SK-N-SH treated with all-trans-retinoic acid at 6 μM for 48 hours (cell line): ENCODE measurements around the gene IARS2.

Experiments used
- ATAC-seq: fragments of 200-7000 bp; cut with Tn5 transposase; 3 replicates; pipeline ENCODE4 v1.9.1; 2020; ENCODE audit warnings: mild to moderate bottlenecking, moderate library complexity
- ARNTL ChIP-seq: fragments of 450-650 bp; formaldehyde crosslinking; IDR thresholded peaks from 2 replicates; pipeline ENCODE4 v1.5.0; 2020; ENCODE audit warnings: low read depth, mild to moderate bottlenecking, moderate library complexity, borderline replicate concordance
- GLIS3 ChIP-seq: fragments of 250-450 bp; sonication (Bioruptor Pico); IDR thresholded peaks from 2 replicates; pipeline ENCODE4 v1.5.0; 2020; ENCODE audit warnings: mild to moderate bottlenecking, moderate library complexity
- ISL1 ChIP-seq: fragments of 250-450 bp; sonication (Bioruptor Pico); IDR thresholded peaks from 2 replicates; pipeline ENCODE4 v2.1.2; 2022; ENCODE audit warnings: mild to moderate bottlenecking, moderate library complexity
- OSR1 ChIP-seq: fragments of 250-450 bp; sonication (Bioruptor Pico); IDR thresholded peaks from 2 replicates; pipeline ENCODE4 v1.8.0; 2022; ENCODE audit warnings: moderate library complexity, mild to moderate bottlenecking, inconsistent platforms
- PPARA ChIP-seq: fragments of 250-450 bp; sonication (Bioruptor Pico); IDR thresholded peaks from 2 replicates; pipeline ENCODE4 v1.5.0; 2020; ENCODE audit warnings: mild to moderate bottlenecking, borderline replicate concordance
- SNAI2 ChIP-seq: fragments of 250-450 bp; sonication (Bioruptor Pico); IDR thresholded peaks from 2 replicates; pipeline ENCODE4 v1.5.0; 2020; ENCODE audit warnings: mild to moderate bottlenecking, moderate library complexity
- TCF4 ChIP-seq: fragments of 250-450 bp; sonication (Bioruptor Pico); IDR thresholded peaks from 2 replicates; pipeline ENCODE4 v1.8.0; 2021; ENCODE audit warnings: mild to moderate bottlenecking, moderate library complexity, borderline replicate concordance
- TOX ChIP-seq: fragments of 250-450 bp; sonication (Bioruptor Pico); IDR thresholded peaks from 2 replicates; pipeline ENCODE4 v1.8.0; 2021; ENCODE audit warnings: mild to moderate bottlenecking, moderate library complexity, borderline replicate concordance
- ZC3H10 ChIP-seq: fragments of 250-450 bp; sonication (Bioruptor Pico); IDR thresholded peaks from 2 replicates; pipeline ENCODE4 v1.5.1; 2021; ENCODE audit warnings: mild to moderate bottlenecking, moderate library complexity
- ZFP3 ChIP-seq: fragments of 250-450 bp; sonication (Bioruptor Pico); IDR thresholded peaks from 2 replicates; pipeline ENCODE4 v1.5.0; 2020; ENCODE audit warnings: mild to moderate bottlenecking, moderate library complexity
- ZFP30 ChIP-seq: fragments of 450-650 bp; formaldehyde crosslinking; IDR thresholded peaks from 2 replicates; pipeline ENCODE4 v1.5.0; 2022; ENCODE audit warnings: mild to moderate bottlenecking, moderate library complexity
- ZNF565 ChIP-seq: fragments of 450-650 bp; formaldehyde crosslinking; conservative IDR thresholded peaks from 2 replicates; pipeline ENCODE4 v1.5.0; 2020; ENCODE audit warnings: low read depth, mild to moderate bottlenecking, moderate library complexity
- TF ChIP-seq, protein P1 (sequence below): fragments of 250-450 bp; sonication (Bioruptor Pico); IDR thresholded peaks from 2 replicates; pipeline ENCODE4 v1.5.1; 2021; ENCODE audit warnings: mild to moderate bottlenecking, moderate library complexity
- TF ChIP-seq, protein P2 (sequence below): fragments of 250-450 bp; sonication (Bioruptor Pico); IDR thresholded peaks from 2 replicates; pipeline ENCODE4 v1.8.0; 2020; ENCODE audit warnings: mild to moderate bottlenecking, moderate library complexity, borderline replicate concordance
- TF ChIP-seq, protein P3 (sequence below): fragments of 250-450 bp; sonication (Bioruptor Pico); IDR thresholded peaks from 2 replicates; pipeline ENCODE4 v1.5.0; 2020; ENCODE audit warnings: mild to moderate bottlenecking, moderate library complexity
- TF ChIP-seq, protein P4 (sequence below): fragments of 250-450 bp; sonication (Bioruptor Pico); IDR thresholded peaks from 2 replicates; pipeline ENCODE4 v1.8.0; 2021; ENCODE audit warnings: low read depth, mild to moderate bottlenecking, moderate library complexity, borderline replicate concordance
- TF ChIP-seq, protein P5 (sequence below): fragments of 250-450 bp; sonication (Bioruptor Pico); IDR thresholded peaks from 2 replicates; pipeline ENCODE4 v1.5.1; 2020; ENCODE audit warnings: low read depth, mild to moderate bottlenecking, moderate library complexity

Gene IARS2

DNA sequence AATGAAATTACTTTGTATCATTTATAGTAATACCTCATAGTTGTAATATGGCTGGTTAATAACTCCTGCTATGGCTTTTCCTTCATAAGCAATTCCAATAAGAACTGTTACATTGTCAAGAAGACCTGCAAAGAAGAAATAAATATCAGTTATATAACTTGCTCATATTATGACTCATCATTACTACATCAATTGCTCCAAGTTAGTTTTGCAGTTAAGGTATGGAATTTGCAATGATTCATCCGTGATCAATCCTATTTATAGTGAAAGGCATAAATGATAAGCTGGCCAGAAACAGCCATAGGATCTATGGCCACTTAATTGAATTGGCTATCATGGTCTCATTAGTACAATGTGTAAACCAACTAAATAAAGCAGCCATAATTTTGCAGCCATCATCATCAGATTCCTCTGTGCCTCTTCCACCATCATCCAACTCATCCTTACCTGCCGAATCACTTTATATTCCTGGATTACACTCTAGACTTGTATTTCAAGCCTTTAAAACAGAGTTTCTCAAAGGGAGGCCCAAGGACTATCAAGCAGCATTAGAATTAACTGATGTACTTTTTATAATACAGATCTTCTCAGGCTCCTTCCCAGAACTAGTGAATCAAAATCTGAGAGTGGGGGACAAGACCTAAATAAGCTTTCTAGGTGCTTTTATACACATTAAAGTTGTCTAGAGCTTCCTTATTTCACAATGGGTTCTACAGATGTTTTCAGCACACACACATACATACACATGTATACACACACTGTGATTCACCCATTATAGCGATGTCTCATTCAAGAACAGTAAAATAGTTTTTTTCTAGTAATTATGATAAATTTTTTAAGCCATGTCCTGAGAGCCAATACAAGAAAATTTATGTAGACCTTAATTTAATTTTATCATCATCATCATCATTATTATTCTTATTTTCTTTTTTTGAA, 26.4 kb upstream of the IARS2 start:
- TF ChIP-seq, protein P1, sequence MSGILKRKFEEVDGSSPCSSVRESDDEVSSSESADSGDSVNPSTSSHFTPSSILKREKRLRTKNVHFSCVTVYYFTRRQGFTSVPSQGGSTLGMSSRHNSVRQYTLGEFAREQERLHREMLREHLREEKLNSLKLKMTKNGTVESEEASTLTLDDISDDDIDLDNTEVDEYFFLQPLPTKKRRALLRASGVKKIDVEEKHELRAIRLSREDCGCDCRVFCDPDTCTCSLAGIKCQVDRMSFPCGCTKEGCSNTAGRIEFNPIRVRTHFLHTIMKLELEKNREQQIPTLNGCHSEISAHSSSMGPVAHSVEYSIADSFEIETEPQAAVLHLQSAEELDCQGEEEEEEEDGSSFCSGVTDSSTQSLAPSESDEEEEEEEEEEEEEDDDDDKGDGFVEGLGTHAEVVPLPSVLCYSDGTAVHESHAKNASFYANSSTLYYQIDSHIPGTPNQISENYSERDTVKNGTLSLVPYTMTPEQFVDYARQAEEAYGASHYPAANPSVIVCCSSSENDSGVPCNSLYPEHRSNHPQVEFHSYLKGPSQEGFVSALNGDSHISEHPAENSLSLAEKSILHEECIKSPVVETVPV: no peak
- TF ChIP-seq SNAI2 (CRISPR knock-in tag) (no peak), ZNF565 (no peak), ZC3H10 (CRISPR knock-in tag) (0 out of 2 replicates have a peak, but pooled peaks have one; percentile 8), ISL1 (no peak), OSR1 (CRISPR knock-in tag) (no peak), ARNTL (CRISPR knock-in tag) (no peak), TCF4 (CRISPR knock-in tag) (no peak), TOX (CRISPR knock-in tag) (peak; percentile 69; the same call in 1 of the 2 replicates)
- TF ChIP-seq, protein P2, sequence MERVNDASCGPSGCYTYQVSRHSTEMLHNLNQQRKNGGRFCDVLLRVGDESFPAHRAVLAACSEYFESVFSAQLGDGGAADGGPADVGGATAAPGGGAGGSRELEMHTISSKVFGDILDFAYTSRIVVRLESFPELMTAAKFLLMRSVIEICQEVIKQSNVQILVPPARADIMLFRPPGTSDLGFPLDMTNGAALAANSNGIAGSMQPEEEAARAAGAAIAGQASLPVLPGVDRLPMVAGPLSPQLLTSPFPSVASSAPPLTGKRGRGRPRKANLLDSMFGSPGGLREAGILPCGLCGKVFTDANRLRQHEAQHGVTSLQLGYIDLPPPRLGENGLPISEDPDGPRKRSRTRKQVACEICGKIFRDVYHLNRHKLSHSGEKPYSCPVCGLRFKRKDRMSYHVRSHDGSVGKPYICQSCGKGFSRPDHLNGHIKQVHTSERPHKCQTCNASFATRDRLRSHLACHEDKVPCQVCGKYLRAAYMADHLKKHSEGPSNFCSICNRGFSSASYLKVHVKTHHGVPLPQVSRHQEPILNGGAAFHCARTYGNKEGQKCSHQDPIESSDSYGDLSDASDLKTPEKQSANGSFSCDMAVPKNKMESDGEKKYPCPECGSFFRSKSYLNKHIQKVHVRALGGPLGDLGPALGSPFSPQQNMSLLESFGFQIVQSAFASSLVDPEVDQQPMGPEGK (CRISPR knock-in tag): no peak
- TF ChIP-seq, protein P3, sequence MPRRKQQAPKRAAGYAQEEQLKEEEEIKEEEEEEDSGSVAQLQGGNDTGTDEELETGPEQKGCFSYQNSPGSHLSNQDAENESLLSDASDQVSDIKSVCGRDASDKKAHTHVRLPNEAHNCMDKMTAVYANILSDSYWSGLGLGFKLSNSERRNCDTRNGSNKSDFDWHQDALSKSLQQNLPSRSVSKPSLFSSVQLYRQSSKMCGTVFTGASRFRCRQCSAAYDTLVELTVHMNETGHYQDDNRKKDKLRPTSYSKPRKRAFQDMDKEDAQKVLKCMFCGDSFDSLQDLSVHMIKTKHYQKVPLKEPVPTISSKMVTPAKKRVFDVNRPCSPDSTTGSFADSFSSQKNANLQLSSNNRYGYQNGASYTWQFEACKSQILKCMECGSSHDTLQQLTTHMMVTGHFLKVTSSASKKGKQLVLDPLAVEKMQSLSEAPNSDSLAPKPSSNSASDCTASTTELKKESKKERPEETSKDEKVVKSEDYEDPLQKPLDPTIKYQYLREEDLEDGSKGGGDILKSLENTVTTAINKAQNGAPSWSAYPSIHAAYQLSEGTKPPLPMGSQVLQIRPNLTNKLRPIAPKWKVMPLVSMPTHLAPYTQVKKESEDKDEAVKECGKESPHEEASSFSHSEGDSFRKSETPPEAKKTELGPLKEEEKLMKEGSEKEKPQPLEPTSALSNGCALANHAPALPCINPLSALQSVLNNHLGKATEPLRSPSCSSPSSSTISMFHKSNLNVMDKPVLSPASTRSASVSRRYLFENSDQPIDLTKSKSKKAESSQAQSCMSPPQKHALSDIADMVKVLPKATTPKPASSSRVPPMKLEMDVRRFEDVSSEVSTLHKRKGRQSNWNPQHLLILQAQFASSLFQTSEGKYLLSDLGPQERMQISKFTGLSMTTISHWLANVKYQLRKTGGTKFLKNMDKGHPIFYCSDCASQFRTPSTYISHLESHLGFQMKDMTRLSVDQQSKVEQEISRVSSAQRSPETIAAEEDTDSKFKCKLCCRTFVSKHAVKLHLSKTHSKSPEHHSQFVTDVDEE (CRISPR knock-in tag): no peak
- TF ChIP-seq, protein P4, sequence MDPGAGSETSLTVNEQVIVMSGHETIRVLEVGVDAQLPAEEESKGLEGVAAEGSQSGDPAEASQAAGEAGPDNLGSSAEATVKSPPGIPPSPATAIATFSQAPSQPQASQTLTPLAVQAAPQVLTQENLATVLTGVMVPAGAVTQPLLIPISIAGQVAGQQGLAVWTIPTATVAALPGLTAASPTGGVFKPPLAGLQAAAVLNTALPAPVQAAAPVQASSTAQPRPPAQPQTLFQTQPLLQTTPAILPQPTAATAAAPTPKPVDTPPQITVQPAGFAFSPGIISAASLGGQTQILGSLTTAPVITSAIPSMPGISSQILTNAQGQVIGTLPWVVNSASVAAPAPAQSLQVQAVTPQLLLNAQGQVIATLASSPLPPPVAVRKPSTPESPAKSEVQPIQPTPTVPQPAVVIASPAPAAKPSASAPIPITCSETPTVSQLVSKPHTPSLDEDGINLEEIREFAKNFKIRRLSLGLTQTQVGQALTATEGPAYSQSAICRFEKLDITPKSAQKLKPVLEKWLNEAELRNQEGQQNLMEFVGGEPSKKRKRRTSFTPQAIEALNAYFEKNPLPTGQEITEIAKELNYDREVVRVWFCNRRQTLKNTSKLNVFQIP (CRISPR knock-in tag): no peak
- peak; percentile 73 for ATAC-seq

DNA sequence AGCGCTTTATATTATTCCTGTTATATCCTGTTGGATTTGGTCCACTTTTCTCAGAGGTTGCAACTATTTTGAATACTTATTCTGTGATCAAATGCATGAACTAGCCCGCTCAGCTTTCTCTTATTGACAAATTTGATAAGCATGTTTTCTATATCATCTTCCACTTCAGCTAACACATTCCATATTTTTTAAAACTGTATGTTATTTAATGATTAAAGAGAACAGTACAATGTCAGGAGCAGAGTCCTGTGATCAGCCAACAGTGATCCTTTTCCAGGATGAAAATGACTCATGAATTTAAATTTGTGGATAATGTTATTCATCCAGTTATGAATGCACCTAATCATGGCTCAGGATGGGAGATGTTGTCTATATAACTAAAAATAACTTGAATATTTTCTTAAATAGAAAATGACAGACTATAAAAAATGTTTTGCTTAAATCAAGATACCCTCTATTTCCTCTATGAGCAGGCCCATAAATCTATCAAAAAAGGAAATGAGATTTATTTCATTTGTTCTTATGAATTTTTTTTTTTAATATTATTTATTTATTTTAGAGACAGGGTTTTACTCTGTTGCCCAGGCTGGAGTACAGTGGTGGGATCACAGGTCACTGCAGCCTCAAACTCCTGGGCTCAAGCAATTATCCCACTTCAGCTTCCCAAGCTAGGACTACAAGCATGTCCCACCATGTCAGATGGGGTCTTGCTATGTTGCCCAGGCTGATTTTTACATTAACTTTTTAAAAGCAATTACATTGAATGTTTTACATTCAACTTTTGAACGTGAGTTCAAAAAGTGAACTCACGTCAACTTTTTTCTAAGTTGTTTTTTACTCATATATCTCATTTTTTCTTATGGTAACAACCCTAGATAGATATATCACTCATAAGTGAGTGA, 16.8 kb upstream of the IARS2 start:
- peak; percentile 98 for ATAC-seq
- TF ChIP-seq ZNF565 (no peak), ZC3H10 (CRISPR knock-in tag) (peak; percentile 85), PPARA (no peak), ISL1 (no peak), SNAI2 (CRISPR knock-in tag) (no peak), GLIS3 (CRISPR knock-in tag) (no peak), OSR1 (CRISPR knock-in tag) (no peak), TCF4 (CRISPR knock-in tag) (no peak), ZFP3 (CRISPR knock-in tag) (no peak), ARNTL (CRISPR knock-in tag) (no peak), TOX (CRISPR knock-in tag) (peak; percentile 77; the same call in 1 of the 2 replicates), ZFP30 (CRISPR knock-in tag) (no peak)
- TF ChIP-seq, protein P5, sequence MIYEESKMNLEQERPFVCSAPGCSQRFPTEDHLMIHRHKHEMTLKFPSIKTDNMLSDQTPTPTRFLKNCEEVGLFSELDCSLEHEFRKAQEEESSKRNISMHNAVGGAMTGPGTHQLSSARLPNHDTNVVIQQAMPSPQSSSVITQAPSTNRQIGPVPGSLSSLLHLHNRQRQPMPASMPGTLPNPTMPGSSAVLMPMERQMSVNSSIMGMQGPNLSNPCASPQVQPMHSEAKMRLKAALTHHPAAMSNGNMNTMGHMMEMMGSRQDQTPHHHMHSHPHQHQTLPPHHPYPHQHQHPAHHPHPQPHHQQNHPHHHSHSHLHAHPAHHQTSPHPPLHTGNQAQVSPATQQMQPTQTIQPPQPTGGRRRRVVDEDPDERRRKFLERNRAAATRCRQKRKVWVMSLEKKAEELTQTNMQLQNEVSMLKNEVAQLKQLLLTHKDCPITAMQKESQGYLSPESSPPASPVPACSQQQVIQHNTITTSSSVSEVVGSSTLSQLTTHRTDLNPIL: no peak
- TF ChIP-seq, protein P4 (CRISPR knock-in tag): peak; percentile 76; the same call in 1 of the 2 replicates
- TF ChIP-seq, protein P3 (CRISPR knock-in tag): no peak
- TF ChIP-seq, protein P2 (CRISPR knock-in tag): no peak
